Neural cell (in vitro differentiated cells): Measurements from ENCODE around the gene ZC3H7A. TPM values are rescaled to one million over a fixed set of nuclear protein-coding genes. Genes with fewer than 3 reads are reported as not detected.

Source experiments
- H2AFZ ChIP-seq: fragments of 200-600, 300-800 bp; sonication (generic), shearing (Covaris generic); 2 replicates; pipeline ENCODE4 v1.6.0; 2014; ENCODE audit warnings: low read depth, mild to moderate bottlenecking, antibody characterized with exemption, low read length, moderate library complexity
- H3F3A ChIP-seq: fragments of 200-600 bp; shearing (Covaris generic); 2 replicates; pipeline ENCODE4 v1.6.1; 2016; ENCODE audit warnings: mild to moderate bottlenecking, moderate library complexity, mixed read lengths, antibody characterized with exemption, low read length; ENCODE audit not compliant: insufficient read depth, poor library complexity, severe bottlenecking
- H3K27ac ChIP-seq: fragments of 200-600, 300-800 bp; sonication (generic), shearing (Covaris generic); 2 replicates; pipeline ENCODE4 v1.5.1; 2014; ENCODE audit warnings: mild to moderate bottlenecking, low read length, moderate library complexity
- H3K27me3 ChIP-seq: fragments of 300-800, 200-600 bp; sonication (generic), shearing (Covaris generic); 2 replicates; pipeline ENCODE4 v1.6.0; 2014; ENCODE audit warnings: mild to moderate bottlenecking, low read depth, low read length, moderate library complexity; ENCODE audit not compliant: insufficient read depth
- H3K36me3 ChIP-seq: fragments of 300-800, 200-600 bp; sonication (generic), shearing (Covaris generic); 2 replicates; pipeline ENCODE4 v1.5.1; 2014; ENCODE audit warnings: mild to moderate bottlenecking, antibody characterized with exemption, low read length, moderate library complexity; ENCODE audit not compliant: insufficient read depth
- H3K4me2 ChIP-seq: fragments of 300-800, 200-600 bp; sonication (generic), shearing (Covaris generic); 2 replicates; pipeline ENCODE4 v1.6.0; 2014; ENCODE audit warnings: mild to moderate bottlenecking, low read length
- H3K4me3 ChIP-seq: fragments of 300-800, 200-600 bp; sonication (generic), shearing (Covaris generic); 2 replicates; pipeline ENCODE4 v1.5.1; 2014; ENCODE audit warnings: mild to moderate bottlenecking, low read length, moderate library complexity
- H3K79me2 ChIP-seq: fragments of 200-600 bp; shearing (Covaris generic); replicated peaks from 2 replicates; pipeline ENCODE4 v1.6.0; 2014; ENCODE audit warnings: mild to moderate bottlenecking, low read length, moderate library complexity; ENCODE audit not compliant: insufficient read depth
- H3K9ac ChIP-seq: fragments of 300-800, 200-600 bp; sonication (generic), shearing (Covaris generic); 2 replicates; pipeline ENCODE4 v1.6.1; 2016; ENCODE audit warnings: mild to moderate bottlenecking, low read length, mixed read lengths
- H3K9me2 ChIP-seq: fragments of 200-600 bp; shearing (Covaris generic); 2 replicates; pipeline ENCODE4 v1.6.1; 2016; ENCODE audit warnings: mild to moderate bottlenecking, low read length, mixed read lengths; ENCODE audit not compliant: insufficient read depth
- H3K9me3 ChIP-seq: fragments of 200-600, 300-800 bp; sonication (generic), shearing (Covaris generic); 2 replicates; pipeline ENCODE4 v1.6.1; 2016; ENCODE audit warnings: mild to moderate bottlenecking, mixed run types, low read length, moderate library complexity, mixed read lengths
- H4K20me1 ChIP-seq: fragments of 200-600 bp; shearing (Covaris generic); 2 replicates; pipeline ENCODE4 v1.6.1; 2016; ENCODE audit warnings: mild to moderate bottlenecking, mixed run types; ENCODE audit not compliant: insufficient read depth
- CTCF ChIP-seq: fragments of 450-650 bp; IDR thresholded peaks from 2 replicates; pipeline ENCODE4 v1.5.1; 2014; ENCODE audit warnings: antibody characterized with exemption, mild to moderate bottlenecking, moderate library complexity; ENCODE audit not compliant: poor library complexity, severe bottlenecking
- EP300 ChIP-seq: fragments of 450-650 bp; conservative IDR thresholded peaks from 2 replicates; pipeline ENCODE4 v1.6.1; 2014; ENCODE audit warnings: antibody characterized with exemption, mild to moderate bottlenecking, moderate library complexity; ENCODE audit not compliant: poor library complexity, severe bottlenecking
- EZH2 ChIP-seq: fragments of 200-600, 300-800 bp; shearing (Covaris generic), sonication (generic); IDR thresholded peaks from 2 replicates; pipeline ENCODE4 v1.6.1; 2014; ENCODE audit warnings: antibody characterized with exemption, low read length, borderline replicate concordance, mild to moderate bottlenecking; ENCODE audit not compliant: insufficient read depth, poor library complexity, severe bottlenecking
- MXI1 ChIP-seq: fragments of 450-650 bp; conservative IDR thresholded peaks from 2 replicates; pipeline ENCODE4 v1.6.1; 2014; ENCODE audit warnings: antibody characterized with exemption, mild to moderate bottlenecking; ENCODE audit not compliant: poor library complexity, severe bottlenecking
- POLR2AphosphoS5 ChIP-seq: IDR thresholded peaks from 2 replicates; pipeline ENCODE4 v1.6.1; 2012
- RAD21 ChIP-seq: fragments of 450-650 bp; conservative IDR thresholded peaks from 2 replicates; pipeline ENCODE4 v1.6.1; 2014; ENCODE audit warnings: antibody characterized with exemption, mild to moderate bottlenecking, moderate library complexity
- REST ChIP-seq: IDR thresholded peaks from 2 replicates; pipeline ENCODE4 v1.6.1; 2012; ENCODE audit warnings: borderline replicate concordance
- SMC3 ChIP-seq: fragments of 450-650 bp; conservative IDR thresholded peaks from 2 replicates; pipeline ENCODE4 v1.6.1; 2014; ENCODE audit warnings: antibody characterized with exemption, mild to moderate bottlenecking, moderate library complexity; ENCODE audit not compliant: poor library complexity
- TAF1 ChIP-seq: IDR thresholded peaks from 2 replicates; pipeline ENCODE4 v1.6.1; 2012; ENCODE audit warnings: low read depth
- polyA plus RNA-seq: library from polyadenylated mRNA; depleted of rRNA; stranded (reverse); fragments of >200 nt; gene quantifications from 2 replicates; pipeline ENCODE4 v1.2.3, GENCODE V29; 2014

ZC3H7A gene
- polyA plus RNA-seq, 1 donor from 2014 or later = 67.7 TPM

GRCh38 chr16:11744075-11744470 is 53.0 kb downstream of the ZC3H7A start:
- Histone ChIP-seq H2AFZ (no peak overlapping the region), H3K9me3 (no peaks in the 10 kb centered on the region), H3K27me3 (no peaks in the 10 kb centered on the region), H3K4me3 (no peak overlapping the region), H3K9me2 (no peaks in the 10 kb centered on the region), H3F3A (no peaks in the 10 kb centered on the region), H3K9ac (no peak overlapping the region), H4K20me1 (no peaks in the 10 kb centered on the region), H3K4me2 (no peak overlapping the region), H3K27ac (no peak overlapping the region), H3K36me3 (no peaks in the 10 kb centered on the region), H3K79me2 (peaks cover 18% of the 10 kb centered on the region)
- TF ChIP-seq RAD21 = no peak
- no peak for TF ChIP-seq SMC3
- TF ChIP-seq POLR2AphosphoS5 = no peak
- TF ChIP-seq CTCF = no peak
- no peak for TF ChIP-seq MXI1
- no peak for TF ChIP-seq TAF1
- TF ChIP-seq EP300 = no peak
- no peak for TF ChIP-seq REST
- no peak for TF ChIP-seq EZH2

GRCh38 chr16:11743308-11744074 is 53.6 kb downstream of the ZC3H7A start:
- H2AFZ ChIP-seq = peak overlapping the region; percentile 60
- peak overlapping the region; percentile 61 for H3K27ac ChIP-seq
- no peak overlapping the region for H3K4me2 ChIP-seq
- H3K9me2 ChIP-seq = no peaks in the 10 kb centered on the region
- peak overlapping the region; percentile 98 for H3K4me3 ChIP-seq
- no peaks in the 10 kb centered on the region for H3K27me3 ChIP-seq
- no peaks in the 10 kb centered on the region for H3K9me3 ChIP-seq
- H3K9ac ChIP-seq = peak overlapping the region; percentile 39
- no peak for TF ChIP-seq MXI1
- TF ChIP-seq RAD21 = no peak
- TF ChIP-seq REST = no peak
- TF ChIP-seq SMC3 = no peak
- no peak for TF ChIP-seq CTCF
- TF ChIP-seq EZH2 = no peak
- no peak for TF ChIP-seq POLR2AphosphoS5
- no peak for TF ChIP-seq EP300
- TF ChIP-seq TAF1 = no peak
- H3K36me3 ChIP-seq = no peaks in the 10 kb centered on the region
- no peaks in the 10 kb centered on the region for H4K20me1 ChIP-seq
- H3K79me2 ChIP-seq = peaks cover 24% of the 10 kb centered on the region
- no peaks in the 10 kb centered on the region for H3F3A ChIP-seq
